Adrenal gland (tissue), 5 donors: ENCODE measurements around the gene THSD4.

Experiments used
- CTCF ChIP-seq, 6 experiments: fragments of 450-650 bp in 4 of 6; fragments of 200-600 bp in 2 of 6; sonication (generic) in 1 of 6; IDR thresholded peaks; 1 replicate in 5 of 6; 2 replicates in 1 of 6; pipeline versions ENCODE4 v1.5.1 to v1.8.0; 2016 to 2021; ENCODE audit warnings: antibody characterized with exemption in 6 of 6, mild to moderate bottlenecking in 2 of 6, moderate library complexity in 1 of 6
- POLR2A ChIP-seq, 2 donors: fragments of 450-650 bp; IDR thresholded peaks; one replicate each; pipeline ENCODE4 v1.6.1; 2017; ENCODE audit warnings: antibody characterized with exemption in 2 of 2, mild to moderate bottlenecking in 2 of 2, moderate library complexity in 1 of 2
- donor health status: DM: no; HTN: no; CAD: no.

DNA sequence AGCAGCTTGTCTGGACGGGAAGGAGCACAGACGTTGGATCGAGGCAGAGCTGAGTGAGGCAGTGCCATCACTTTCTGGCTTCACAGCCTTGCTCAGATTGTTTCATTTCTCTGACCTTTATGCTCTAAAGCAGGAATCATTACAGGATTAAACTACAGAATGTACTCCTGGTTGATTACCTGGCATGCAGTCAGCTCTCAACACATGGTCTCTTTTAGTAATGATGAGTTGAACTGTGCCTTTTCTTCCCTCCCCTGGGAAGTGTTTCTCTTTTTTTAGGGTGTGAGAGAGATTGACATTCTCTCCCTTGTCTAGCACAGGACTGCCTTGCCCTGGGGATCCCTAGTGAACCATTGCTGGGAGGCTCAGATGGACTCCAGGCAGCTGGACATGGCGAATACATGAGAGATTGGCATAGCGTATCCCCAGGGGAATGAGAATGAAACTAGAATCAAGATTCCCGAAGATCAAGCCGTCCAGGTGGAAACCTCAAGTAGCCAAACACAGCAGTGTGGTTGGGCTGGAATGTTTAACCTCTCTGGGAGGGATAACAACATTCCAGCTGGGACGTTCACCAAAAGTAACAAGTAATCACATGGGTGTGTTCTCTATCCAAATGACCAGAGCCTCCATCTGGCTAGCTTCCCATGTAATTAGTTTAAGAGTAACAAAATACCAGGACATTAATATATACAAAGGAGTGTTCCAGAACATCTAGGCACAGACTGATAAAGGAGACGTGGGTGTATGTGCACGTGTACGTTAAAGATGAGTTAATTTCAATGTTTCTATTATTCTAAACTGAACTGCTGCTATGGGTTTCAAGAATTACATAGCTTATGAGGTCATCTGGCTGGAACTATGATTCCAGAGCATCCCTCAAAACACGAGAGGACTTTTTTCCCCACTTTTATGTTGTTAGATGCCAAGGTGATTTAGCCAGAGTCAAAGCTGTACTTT lies 576.5 kb downstream of the THSD4 start:
- TF ChIP-seq CTCF (IDR thresholded peaks at IDR 0.05) (no peak), POLR2A (IDR thresholded peaks at IDR 0.05) (no peak)
